GM19463 (cell line): Measurements from ENCODE around the gene MYADM.

Source experiments
- ATAC-seq: cut with Tn5 transposase; IDR thresholded peaks from one replicate; pipeline ENCODE4 v1.9.1; 2021; ENCODE audit warnings: mild to moderate bottlenecking, moderate library complexity; ENCODE audit not compliant: unreplicated experiment

MYADM gene

DNA sequence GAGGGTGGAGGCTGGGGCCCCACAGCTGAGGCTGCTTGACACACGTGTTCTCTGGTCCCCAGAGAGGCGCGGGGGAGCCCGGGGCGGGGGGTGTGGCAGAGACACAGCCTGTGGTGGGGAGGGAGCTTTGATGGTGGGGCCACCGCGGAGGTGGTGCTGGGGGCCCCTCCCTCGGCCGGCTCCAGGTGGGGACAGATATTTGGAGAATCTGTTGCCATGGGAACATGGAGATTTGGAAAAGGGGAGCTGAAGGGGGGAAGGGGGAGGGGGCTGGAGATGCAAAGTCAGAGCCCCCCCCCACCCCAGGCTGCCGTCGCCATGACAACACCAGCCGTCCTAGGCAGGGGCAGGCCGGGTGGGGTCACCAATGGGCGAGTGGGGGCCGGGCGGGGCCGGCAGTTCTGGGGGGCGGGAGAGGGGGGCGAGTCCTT is 15.6 kb downstream of the MYADM start:
- no peak for ATAC-seq

DNA sequence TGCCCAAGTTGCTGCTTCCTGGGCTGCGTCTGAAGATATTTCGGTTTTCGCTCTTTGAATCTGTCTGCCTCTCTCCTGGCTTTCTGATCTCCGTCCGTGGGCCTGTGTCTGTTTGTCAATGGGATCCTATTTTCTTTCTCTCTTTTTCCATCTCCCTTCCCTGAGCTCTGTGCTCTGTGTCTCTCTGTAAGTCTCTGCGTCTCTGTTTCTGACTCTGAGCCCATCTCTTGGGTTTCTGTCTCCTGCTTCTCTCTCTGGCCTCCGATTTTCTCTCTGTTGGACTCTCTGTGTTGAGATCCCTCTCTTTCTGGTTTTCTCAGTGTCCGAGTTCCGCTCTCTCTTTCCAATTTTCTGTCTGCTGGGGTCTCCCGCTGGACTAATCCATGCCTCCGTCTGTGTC is 16.1 kb downstream of the MYADM start:
- no peak for ATAC-seq

DNA sequence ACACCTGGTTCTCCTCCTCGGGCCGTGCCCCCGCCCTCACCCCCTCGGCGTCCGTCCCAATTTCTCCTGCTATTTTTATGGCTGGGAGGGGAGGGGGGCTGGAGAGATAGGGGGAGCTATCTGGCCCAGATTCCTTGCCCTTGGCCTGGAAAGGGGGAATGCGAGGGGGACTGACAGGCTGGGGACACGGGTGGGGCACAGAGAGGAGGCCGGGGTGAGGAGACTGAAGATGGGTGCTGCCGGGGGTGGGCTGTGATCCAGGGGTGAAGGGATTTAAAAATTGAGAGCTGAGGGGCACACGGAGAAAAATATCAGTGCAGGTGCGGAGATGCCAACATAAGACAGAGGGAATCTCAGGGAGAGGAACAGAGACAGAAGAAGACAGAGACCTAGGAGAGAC is 16.6 kb downstream of the MYADM start:
- no peak for ATAC-seq

DNA sequence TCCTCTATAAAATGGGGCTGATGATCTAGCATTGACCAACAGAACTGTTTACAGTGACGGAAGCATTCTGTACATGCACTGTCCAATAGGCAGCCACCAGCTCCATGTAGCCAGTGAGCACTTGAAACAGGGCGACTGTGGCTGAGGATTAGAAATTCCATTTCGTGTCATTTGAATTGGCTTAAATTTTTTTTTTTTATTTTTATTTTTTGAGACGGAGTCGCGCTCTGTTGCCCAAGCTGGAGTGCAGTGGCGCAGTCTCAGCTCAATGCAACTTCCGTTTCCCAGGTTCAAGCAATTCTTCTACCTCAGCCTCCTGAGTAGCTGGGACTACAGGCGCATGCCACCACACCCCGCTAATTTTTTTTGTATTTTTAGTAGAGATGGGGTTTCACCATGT is 17.4 kb downstream of the MYADM start:
- no peak for ATAC-seq

GRCh38 chr19:53892301-53892980 is 24.8 kb downstream of the MYADM start:
- no peak for ATAC-seq

DNA sequence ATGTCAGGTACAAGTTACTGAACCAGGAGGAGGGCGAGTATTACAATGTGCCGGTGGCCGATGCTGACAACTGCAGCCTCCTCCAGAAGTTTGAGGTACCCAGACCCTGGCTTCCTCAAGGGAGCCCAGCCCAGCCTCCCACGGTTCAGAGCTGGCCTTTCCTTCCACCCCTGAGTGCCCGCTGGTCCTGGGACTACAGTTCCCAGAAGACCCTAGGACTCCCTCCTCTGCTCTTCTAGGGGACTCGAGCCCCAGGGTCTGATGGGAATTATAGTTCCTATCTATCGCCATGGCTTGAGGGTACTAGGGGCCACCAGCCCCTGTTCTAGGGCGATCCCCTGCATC is 25.3 kb downstream of the MYADM start:
- ATAC-seq, result no peak

GRCh38 chr19:53894707-53895106 is 27.0 kb downstream of the MYADM start:
- no peak for ATAC-seq

DNA sequence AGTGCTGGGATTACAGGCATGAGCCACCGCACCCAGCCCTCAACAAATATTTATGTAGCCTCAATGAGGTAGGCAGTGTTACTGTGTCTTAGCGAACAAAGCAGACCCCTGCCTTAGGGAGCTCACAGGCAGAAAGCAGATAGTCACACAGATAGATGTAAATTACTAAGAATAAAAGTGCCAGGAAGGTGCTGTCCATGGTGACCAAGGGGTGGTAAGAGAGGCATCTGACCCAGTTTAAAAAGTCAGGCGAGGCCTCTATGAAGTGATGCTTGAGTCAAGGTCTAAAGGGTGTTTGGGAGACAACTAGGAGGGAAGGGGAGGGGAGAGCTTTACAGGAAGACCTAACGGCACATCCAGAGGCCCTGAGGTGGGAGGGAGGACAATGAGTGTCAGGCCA is 29.0 kb downstream of the MYADM start:
- ATAC-seq, result no peak

DNA sequence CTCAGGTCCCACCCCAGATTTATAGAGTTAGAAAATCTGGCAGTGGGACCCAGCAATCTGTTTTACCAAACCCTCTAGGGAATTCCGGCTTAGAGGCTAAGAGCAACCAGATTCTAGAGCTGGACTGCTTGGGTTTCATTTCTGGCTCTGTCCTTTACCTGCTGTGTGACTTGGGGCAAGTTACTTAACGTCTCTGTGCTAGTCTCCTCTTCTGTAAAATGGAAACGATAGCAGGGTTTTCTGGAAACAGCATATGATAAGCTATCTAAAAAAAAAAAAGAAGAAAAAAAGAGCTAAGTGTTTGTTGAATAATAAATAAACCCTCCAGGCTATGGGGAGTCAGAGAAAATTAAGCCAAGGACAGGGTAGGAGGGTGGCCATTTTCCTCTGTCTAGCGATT is 29.8 kb downstream of the MYADM start:
- ATAC-seq, result no peak

GRCh38 chr19:53898166-53898565 is 30.5 kb downstream of the MYADM start:
- no peak for ATAC-seq

- ATAC-seq, result no peak
Measured at GRCh38 chr19:53898636-53899341, 31.1 kb downstream of the MYADM start.

DNA sequence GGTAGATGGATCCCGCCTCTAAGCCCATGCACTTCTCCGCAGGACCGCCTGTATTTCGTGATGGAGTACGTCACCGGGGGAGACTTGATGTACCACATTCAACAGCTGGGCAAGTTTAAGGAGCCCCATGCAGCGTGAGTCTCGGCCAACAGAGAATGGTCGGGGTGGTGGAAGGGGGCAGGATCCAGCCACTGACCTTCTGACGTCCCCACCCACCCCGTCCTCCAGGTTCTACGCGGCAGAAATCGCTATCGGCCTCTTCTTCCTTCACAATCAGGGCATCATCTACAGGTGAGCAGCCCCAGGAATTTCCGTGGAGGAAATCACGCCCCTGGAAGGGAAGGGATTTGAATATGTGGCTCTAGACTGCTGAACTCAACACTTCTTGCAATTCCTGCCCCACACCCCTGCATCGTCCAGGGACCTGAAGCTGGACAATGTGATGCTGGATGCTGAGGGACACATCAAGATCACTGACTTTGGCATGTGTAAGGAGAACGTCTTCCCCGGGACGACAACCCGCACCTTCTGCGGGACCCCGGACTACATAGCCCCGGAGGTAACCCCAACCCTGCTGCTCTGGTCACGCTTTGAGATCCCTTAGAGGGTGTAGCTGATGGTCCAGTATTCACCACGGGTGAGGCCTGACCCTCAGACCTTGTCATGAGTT is 32.6 kb downstream of the MYADM start:
- no peak for ATAC-seq

DNA sequence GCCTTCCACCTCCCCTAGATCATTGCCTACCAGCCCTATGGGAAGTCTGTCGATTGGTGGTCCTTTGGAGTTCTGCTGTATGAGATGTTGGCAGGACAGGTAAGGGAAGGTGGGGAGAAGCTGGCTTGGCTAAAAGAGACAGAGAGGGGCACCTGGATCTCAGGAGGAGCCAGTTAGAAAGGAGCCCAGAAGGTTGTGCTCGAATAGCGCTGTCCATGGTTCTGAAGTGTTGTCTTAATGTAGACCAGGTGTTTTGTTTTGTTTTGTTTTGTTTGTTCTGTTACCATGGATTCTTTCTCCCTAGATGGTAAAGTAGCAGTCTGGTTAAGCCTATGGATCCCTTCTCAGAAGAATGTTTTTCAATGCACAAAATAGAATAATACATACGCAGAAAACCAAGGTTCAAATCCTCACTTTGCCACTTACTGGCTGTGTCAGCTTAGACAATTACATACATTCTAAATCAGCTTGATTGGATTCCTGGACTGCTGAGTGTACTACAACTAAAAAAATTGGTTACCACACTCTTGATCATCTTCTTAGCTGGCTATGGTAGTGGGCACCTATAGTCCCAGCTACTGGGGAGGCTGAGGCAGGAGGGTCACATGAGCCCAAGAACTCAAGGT is 35.5 kb downstream of the MYADM start:
- ATAC-seq, result no peak

DNA sequence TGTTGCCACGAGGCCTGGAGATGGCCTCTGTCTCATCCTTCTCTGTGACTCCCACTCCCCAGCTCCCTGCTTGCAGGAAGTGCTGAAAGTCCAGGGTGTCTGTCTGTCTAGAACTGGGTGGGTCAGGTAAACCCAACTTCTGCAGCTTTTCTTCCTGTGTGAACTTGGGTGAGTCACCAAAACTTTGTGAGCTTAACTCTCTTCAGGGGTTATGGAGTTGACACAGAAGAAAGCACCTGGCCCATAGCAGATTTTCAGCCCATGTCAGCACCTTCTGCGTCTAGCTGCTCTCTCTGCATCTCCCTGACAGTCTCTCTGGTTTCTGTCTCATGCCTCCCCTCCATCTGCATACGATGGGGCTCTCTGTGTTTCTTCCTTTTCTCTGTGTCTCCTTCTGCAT is 37.2 kb downstream of the MYADM start:
- no peak for ATAC-seq

- no peak for ATAC-seq
Measured at GRCh38 chr19:53905787-53906186, 38.1 kb downstream of the MYADM start.

DNA sequence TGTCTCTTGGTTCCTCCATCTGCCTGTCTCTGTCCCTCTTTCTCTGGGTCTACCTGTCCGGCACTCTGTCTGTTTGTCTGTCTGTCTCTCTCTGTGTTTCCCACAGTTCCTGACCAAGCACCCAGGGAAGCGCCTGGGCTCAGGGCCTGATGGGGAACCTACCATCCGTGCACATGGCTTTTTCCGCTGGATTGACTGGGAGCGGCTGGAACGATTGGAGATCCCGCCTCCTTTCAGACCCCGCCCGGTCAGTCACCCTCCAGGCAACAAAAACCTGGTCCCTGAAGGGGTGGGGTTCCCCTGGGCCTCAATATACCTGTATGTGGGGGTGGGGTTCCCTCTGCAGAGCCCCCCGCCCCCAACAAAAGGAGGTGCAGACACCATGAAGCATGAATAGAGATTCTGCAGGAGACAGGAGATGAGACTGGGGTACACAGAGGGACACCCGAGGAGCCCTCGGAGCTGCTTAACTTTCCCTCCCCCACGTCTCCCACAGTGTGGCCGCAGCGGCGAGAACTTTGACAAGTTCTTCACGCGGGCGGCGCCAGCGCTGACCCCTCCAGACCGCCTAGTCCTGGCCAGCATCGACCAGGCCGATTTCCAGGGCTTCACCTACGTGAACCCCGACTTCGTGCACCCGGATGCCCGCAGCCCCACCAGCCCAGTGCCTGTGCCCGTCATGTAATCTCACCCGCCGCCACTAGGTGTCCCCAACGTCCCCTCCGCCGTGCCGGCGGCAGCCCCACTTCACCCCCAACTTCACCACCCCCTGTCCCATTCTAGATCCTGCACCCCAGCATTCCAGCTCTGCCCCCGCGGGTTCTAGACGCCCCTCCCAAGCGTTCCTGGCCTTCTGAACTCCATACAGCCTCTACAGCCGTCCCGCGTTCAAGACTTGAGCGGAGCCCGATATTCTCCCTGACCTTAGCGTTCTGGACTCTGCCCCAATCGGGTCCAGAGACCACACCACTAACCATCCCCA is 38.8 kb downstream of the MYADM start:
- ATAC-seq, result no peak

DNA sequence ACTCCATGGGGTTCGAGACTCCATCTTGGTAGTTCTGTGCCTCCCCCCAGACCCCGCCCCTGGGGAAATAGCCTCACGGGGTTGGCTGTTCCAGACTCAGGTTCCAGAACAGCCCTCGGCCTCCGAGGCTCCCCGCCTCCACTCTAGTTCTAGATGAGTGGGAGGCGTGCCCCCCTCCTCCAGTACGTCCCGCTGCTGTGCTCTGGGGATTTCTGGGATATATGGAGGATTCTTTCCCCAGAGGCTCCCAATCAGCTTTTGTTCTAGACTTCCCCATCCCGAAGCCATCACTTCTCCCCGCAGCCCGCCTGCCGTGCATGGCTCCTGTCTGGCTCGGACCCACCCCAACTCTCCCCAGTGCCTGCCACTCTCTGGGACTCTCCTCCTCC is 39.5 kb downstream of the MYADM start:
- ATAC-seq, result no peak

- ATAC-seq, result no peak
Measured at GRCh38 chr19:53907690-53908089, 40.0 kb downstream of the MYADM start.

- ATAC-seq, result peak; percentile 63
Measured at GRCh38 chr19:53908106-53908934, 40.6 kb downstream of the MYADM start.

GRCh38 chr19:53908935-53909415 is 41.3 kb downstream of the MYADM start, which contains the start of gene CACNG7:
Gene CACNG7 (plus strand): TSS chr19:53909278. CDS start chr19:53912832, 3,554 bp downstream.
- no peak for ATAC-seq
